ENCODE measurements around the gene RASGRP4.
"Not testable (repeated sequence)": the region's sequence is repeated elsewhere in the genome, so short reads cannot be mapped to it uniquely, and the experiment has no call there.

The RASGRP4 gene, protein sequence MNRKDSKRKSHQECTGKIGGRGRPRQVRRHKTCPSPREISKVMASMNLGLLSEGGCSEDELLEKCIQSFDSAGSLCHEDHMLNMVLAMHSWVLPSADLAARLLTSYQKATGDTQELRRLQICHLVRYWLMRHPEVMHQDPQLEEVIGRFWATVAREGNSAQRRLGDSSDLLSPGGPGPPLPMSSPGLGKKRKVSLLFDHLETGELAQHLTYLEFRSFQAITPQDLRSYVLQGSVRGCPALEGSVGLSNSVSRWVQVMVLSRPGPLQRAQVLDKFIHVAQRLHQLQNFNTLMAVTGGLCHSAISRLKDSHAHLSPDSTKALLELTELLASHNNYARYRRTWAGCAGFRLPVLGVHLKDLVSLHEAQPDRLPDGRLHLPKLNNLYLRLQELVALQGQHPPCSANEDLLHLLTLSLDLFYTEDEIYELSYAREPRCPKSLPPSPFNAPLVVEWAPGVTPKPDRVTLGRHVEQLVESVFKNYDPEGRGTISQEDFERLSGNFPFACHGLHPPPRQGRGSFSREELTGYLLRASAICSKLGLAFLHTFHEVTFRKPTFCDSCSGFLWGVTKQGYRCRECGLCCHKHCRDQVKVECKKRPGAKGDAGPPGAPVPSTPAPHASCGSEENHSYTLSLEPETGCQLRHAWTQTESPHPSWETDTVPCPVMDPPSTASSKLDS

DNA sequence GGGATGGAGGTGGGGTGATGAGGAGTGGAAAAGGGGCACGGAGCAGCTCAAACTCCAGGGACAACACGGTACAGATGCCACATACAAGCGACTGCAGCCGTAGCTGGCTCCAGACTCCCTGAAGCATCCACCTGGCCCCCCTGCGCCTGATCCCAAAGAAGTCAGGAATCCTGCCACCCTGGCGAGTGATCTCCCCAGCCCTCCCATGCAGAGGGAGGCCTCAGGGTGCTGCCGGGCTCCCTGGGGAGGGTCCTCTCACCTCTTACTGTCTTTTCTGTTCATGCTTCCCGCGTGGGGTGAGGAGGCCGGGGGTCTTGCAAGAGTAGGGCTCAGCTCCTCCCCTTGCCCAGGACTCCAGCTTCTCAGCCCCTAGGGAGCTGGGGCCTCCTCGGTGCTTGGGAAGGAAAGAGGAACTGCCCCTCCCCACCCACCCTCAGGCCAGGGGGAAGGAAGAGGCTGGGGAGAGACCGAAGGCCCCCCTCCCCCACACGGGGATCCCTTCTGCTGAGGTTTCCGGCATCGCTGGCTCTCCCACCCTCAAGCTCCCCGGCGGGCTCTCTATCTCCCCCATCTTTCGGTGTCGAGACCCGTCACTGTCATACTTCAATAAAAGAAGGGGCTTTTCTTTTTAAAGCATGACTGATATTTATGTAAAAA is at the start of gene RASGRP4:
Gene RASGRP4 (minus strand): TSS at position 410 of the 657 bp plus-strand sequence. CDS start 128 bp downstream, at position 282.
- no peak within 1 kb of the TSS for H3K4me3 ChIP-seq (ENCODE audit: low read depth, low read length)

DNA sequence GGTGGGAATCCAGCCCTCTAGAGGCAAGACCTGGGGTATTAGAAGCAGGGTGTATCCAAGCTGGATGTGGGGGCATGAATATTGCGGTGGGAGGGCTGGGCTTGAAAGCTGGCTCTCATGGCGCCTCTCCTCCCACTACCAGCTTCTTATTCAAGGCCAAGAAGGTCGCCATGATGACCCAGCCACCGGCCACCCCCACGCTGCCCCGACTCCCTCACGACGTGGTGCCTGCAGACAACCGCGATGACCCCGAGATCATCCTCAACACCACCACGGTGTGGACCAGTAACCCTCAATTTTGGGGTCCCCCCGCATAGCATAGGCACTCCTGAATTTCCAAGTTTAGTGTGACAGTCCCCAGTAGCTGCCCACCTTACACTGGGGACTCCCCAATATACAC is 49.2 kb upstream of the RASGRP4 start:
- no peak overlapping the region for H3K4me3 ChIP-seq (ENCODE audit: low read depth, low read length)

DNA sequence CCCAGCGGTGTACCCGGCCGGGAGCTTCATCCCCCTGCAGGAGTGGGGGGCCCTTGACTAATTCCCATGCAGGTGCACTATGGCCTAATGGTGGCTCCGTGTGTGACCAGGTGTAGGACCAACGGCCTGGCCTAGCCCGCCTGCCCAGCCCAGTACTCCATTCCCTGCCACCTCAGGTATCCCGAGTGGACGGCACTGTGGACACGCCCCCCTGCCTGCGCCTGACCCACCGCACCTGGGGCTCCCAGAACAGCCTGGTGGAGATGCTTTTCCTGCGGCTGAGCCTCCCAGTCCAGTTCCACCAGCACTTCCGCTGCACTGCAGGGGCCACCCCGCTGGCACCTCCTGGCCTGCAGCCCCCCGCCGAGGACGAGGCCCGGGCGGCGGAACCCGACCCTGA is 47.2 kb upstream of the RASGRP4 start:
- H3K4me3 ChIP-seq (ENCODE audit: low read depth, low read length) = no peak overlapping the region

DNA sequence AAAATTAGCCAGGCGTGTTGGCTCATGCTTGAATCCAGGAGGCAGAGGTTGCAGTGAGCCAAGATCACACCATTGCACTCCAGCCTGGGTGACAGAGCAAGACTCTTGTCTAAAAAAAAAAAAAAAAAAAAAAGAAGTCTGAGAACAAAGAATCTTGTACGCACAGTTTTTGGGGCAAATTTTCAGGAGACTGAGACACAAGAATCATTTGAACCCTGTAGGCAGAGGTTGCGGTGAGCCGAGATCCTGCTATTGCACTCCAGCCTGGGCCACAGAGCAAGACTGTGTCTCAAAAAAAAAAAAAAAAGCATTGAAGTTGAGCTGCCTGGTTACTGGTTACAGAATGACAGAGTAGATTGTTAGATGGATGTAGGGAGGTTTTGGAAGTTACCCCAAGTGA is 46.7 kb upstream of the RASGRP4 start:
- H3K4me3 ChIP-seq (ENCODE audit: low read depth, low read length) = not testable (repeated sequence)

DNA sequence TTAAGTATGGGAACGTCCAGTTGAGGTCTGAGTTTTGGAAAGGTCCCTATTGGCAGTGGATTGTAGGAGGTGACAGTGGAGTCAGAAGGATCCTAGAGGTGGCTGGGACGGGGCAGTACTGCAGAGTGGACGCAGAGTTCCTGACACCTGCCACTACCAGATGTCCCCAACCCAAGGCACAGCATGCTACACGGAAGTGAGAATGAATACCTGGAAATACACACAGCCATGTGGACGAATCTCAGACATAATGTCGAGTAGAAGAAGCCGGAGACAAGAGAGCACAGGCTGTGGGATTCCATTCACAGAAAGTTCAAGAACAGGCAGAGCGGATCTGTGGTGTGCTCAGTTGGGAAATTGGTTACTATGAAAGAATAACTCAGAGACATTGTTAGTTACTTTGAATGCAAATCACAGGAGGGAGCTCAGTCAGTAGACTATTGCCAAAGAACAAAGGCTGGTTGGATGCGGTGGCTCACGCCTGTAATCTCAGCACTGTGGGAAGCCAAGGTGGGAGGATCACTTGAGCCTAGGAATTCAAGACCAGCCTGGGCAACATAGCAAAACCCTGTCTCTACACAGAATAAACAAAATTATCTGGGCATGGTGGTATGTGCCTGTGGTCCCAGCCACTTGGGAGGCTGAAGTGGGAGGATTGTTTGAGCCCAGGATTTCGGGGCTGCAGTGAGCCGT is 44.9 kb upstream of the RASGRP4 start:
- no peak overlapping the region for H3K4me3 ChIP-seq (ENCODE audit: low read depth, low read length)

DNA sequence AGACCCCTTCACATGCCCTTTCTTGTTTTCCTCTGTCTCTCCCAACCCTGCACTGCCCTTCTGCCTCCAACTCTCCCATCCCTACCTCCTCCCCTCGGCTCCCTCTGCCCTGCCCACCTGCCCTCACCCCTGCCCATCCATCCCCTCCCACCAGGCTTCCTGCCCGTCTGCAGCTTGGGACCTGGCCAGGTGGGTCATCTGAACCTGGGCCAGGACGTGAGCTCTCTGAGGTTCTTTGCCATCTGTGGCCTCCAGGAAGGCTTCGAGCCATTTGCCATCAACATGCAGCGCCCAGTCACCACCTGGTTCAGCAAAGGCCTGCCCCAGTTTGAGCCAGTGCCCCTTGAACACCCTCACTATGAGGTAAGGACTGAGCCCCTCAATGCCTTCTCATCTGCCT is 43.1 kb upstream of the RASGRP4 start:
- H3K4me3 ChIP-seq (ENCODE audit: low read depth, low read length) = no peak overlapping the region

DNA sequence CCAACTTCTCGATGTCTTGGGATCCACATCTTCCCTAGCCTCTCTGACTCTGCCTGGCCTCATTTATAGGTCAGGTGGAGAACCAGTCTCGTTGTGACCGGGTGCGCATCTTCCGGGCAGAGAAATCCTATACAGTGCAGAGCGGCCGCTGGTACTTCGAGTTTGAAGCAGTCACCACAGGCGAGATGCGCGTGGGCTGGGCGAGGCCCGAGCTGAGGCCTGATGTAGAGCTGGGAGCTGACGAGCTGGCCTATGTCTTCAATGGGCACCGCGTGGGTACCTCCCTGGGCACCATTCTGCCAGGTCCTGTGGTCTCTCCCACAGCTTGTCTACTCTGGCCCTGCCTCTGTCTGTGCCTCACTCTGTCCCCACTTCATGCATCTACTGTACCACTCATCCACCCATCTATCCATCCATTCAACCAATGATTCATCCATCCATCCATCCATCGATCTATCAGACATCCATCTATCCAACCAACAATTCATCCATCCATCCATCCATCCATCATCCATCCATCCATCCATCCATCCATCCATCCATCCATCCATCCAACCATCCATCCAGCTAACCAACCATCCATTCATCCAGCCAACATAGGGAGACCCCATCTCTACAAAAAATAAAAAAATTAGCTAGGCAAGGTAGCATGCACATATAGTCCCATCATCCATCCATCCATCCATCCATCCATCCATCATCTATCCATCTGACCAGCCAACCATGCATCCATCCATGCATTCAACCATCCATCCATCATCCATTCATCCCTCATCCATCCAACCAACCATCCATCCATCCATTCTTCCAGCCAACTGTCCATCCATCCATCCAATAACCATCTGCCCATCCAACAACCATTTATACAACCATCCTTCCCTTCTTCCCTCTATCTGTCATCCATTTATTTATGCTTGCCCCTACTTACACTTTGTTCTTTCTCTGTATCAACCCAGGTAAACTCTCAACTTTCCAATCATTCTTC is 41.8 kb upstream of the RASGRP4 start:
- no peak overlapping the region for H3K4me3 ChIP-seq (ENCODE audit: low read depth, low read length)

DNA sequence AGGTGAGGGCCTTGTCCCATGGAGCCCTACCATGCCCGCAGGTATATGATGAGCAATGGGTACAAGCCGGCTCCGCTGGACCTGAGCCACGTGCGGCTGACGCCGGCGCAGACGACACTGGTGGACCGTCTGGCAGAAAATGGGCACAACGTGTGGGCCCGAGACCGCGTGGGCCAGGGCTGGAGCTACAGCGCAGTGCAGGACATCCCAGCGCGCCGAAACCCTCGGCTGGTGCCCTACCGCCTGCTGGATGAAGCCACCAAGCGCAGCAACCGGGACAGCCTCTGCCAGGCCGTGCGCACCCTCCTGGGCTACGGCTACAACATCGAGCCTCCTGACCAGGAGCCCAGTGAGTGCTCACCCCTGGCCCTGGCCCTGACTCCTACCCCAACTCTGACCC is 40.0 kb upstream of the RASGRP4 start:
- no peak overlapping the region for H3K4me3 ChIP-seq (ENCODE audit: low read depth, low read length)

DNA sequence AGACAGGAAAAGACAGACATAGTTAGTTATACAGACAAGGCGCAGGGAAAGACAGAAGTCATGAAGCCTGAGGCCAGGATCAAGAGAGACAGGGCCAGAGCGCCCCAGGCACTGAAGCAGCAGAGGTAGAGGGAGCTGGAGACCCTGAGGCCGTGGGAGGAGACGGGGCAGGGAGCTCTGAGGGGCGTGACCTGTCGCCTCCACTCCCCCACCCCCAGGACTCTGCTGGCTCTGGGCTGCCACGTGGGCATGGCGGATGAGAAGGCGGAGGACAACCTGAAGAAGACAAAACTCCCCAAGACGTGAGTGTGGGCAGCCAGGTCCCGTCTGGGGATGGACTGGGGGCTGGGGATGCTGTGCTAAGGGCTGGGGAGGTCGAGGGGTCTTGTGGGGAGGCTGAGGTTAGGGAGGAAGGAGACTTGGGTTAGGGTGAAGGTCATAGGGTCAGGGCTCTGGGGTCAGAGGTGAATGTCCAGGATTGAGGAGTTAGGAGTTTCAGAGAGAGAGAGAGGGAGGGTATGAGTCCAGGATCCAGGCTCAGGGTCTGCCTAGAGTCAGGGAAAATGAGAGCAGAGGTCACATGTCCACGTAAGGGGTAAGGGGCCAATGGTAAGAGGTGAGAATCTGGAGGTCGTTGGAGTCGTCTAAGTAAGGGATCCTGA is 38.5 kb upstream of the RASGRP4 start:
- H3K4me3 ChIP-seq (ENCODE audit: low read depth, low read length) = no peak overlapping the region

DNA sequence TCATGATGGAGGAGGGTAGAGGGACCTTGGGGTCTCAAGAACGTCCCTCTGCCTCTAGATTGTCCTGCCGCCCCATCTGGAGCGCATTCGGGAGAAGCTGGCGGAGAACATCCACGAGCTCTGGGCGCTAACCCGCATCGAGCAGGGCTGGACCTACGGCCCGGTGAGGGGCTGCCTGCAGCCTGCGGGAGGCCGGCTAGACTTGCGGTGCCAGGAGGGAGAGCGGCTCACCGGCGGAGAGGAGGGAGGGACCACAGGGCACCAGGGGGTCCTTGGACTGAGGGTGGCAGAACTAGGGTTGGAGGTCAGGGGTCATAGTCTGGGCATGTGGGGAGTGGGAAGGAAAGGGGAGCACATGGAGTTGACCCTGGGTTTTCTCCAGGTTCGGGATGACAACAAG is 37.3 kb upstream of the RASGRP4 start:
- H3K4me3 ChIP-seq (ENCODE audit: low read depth, low read length) = no peak overlapping the region

DNA sequence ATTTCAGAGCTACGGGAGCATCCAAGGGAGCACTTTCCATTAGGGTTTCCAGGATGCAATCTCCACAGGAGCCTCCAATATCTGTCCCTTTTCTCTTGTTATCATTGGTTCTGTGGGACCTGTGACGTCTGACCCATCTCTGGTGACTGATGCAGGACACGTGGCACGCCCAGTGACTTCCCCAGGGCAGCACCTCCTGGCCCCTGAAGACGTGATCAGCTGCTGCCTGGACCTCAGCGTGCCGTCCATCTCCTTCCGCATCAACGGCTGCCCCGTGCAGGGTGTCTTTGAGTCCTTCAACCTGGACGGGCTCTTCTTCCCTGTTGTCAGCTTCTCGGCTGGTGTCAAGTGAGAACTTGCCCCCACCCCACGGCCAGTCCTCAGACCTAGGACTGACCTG is 33.0 kb upstream of the RASGRP4 start:
- no peak overlapping the region for H3K4me3 ChIP-seq (ENCODE audit: low read depth, low read length)

DNA sequence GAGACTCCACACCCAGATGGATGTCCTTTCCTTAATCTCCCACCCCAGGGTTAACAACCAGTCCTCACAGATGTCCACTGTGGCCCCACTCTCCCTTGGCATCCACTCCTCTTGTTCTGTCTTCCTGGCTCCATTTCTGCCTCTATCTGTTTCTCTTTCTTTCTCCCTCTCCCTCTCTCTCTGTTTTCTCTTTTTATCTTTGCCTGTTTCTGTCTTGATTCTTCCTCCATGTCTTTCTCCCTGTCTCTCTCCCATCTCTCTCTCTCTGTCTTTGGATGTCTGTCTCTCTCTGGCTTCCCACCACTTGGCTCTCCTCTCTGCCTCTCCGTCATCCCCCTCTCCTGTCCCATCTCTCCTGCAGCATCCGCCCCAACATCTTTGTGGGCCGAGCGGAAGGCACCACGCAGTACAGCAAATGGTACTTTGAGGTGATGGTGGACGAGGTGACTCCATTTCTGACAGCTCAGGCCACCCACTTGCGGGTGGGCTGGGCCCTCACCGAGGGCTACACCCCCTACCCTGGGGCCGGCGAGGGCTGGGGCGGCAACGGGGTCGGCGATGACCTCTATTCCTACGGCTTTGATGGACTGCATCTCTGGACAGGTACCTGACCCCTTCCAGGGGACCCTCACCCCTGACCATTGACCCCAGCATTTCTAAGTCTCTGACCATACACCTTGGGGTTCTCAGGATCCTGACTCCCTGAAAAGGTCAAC is 31.8 kb upstream of the RASGRP4 start:
- no peak overlapping the region for H3K4me3 ChIP-seq (ENCODE audit: low read depth, low read length)

DNA sequence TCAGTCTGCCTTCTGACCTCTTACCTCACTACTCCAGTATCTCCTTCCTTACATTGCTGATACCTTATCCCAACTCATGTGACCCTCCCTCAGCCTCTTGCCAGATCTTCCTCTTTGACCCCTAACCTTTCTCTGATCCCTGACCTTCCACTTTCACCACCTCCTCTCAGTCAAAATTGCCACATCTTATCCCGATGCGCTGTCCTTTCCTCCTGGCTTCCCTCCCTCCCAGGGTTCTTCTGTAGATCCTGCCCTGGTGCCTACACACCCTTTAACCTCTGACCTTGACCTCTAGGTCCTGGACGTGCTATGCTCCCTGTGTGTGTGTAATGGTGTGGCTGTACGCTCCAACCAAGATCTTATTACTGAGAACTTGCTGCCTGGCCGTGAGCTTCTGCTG is 31.2 kb upstream of the RASGRP4 start:
- no peak overlapping the region for H3K4me3 ChIP-seq (ENCODE audit: low read depth, low read length)

DNA sequence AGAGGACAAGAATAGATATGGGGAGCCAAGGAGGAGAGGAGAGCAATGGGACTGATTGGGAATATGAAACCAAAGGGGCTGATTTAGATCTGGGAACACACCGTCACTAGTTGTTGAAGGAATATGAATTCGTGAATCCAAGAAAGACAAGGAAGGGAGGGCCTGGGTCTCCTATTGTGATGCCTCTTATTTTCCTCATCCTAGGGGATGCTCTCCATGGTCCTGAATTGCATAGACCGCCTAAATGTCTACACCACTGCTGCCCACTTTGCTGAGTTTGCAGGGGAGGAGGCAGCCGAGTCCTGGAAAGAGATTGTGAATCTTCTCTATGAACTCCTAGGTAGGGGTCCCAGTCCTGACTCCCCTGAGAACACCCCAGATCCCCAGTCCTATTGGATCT is 29.0 kb upstream of the RASGRP4 start:
- no peak overlapping the region for H3K4me3 ChIP-seq (ENCODE audit: low read depth, low read length)

DNA sequence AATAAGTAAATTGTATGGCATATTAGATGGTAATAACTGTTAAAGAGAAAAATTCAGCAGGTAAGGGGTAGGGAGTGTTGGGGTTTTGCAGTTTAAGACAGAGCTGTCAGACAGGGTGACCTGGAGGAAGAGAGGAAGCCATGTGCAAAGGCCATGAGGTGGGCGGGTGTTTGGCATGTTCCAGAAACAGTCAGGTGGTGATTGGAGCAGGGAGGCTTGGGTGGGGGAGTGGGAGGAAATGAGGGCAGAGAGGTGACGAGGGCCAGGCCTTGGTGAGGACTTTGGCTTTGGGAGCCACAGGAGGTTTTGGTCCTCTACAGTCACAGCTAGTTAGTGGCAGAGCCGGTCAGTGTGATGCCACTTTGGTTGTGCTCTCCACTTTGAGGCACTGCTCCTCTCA is 27.6 kb upstream of the RASGRP4 start:
- H3K4me3 ChIP-seq (ENCODE audit: low read depth, low read length) = no peak overlapping the region

DNA sequence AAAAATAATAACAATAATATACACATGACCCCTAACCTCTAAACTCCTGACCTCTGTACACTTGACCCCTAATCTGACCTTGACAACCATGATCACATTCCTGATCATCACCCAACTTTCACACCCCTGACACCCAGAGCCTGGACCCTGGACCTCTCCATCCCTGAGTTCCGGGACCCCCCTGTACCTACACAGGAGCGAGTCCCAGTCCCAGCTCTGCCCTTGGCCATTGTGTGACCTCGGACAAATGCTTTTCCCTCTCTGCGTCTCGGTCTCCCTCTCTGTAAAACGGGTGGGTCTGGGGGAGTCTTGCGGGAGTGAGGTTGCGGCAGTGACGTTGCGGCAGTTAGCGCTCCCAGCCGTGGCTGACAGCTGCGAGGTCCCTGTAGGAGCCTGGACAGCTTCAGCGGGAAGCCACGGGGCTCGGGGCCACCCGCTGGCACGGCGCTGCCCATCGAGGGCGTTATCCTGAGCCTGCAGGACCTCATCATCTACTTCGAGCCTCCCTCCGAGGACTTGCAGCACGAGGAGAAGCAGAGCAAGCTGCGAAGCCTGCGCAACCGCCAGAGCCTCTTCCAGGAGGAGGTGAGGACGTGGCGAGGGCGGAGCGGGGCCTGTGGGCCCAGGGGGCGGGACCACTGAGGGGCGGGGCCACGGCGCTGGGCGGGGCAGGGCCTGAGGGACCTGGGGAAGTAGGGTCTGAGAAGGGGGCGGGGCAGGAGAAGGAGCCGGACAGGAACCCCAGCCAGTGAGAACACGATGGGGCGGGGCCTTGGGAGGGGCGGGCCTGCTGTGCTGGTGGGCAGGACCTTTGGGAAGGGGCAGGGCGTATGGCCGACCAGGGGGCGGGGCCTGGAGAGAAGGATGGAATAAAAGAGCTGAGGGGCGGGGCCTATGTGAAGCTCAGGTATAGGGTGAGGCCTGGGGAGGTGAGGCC is 26.7 kb upstream of the RASGRP4 start:
- H3K4me3 ChIP-seq (ENCODE audit: low read depth, low read length) = no peak overlapping the region

DNA sequence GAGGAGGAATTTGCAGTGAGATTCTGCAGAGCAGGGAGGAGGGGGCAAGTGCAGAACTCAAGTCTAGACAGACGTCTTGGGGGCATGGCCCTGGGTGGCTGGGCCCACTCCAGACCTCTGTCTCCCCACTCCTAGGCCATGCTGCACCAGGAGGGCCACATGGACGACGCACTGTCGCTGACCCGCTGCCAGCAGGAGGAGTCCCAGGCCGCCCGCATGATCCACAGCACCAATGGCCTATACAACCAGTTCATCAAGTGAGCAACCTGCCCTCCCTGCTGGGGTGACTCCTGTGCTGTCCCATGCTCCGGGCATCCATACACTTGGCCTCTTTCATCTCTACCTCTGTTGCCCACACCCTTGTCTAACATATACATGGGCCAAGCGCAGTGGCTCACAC is 25.6 kb upstream of the RASGRP4 start:
- H3K4me3 ChIP-seq (ENCODE audit: low read depth, low read length) = no peak overlapping the region

DNA sequence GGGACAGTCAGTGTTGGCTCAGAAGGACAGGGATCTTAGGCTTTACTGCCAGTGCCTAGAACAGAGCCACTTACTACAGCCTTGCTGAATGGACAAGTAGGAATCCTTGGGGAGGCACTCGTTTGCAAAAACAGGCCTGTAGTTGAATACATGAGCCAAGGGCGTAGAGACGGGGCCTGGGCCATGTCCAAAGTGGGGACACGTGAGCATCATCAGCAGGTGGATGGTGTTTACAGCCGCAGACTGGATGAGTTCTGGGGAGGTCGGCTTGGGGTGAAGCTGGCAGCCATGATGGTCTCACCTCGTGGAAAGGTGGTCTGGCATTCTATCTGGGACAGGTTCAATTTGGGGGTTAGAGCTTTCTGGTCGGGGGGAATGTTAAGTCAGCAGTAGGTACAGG is 25.0 kb upstream of the RASGRP4 start:
- no peak overlapping the region for H3K4me3 ChIP-seq (ENCODE audit: low read depth, low read length)

Data from iPS-11a (cell line).